ENCODE measurements around the gene DAPK2. TPM values are rescaled to one million over a fixed set of nuclear protein-coding genes. Genes with fewer than 3 reads are reported as not detected.

DAPK2 gene
- total and polyA plus RNA-seq, 9 donors, result 0.77 to 6.2 (median 2.0) TPM

DNA sequence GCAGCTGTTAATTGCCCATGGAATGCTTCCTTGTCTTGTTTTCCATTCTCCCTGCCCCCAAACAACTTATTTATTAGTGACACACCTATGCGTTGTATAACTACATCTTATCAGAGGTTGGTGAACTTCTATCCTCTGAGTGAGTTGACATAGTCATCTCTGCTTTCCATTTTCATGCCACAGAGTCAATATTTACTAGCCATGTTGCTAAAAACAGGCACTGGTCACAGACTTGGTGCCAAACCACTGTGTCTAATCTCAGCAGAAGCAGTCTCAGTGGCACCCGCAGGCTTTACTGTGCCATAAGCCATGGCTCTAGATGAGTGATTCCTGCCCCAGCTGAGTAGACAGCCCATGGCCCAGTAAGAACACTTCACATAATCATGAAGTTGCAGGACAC lies 26.5 kb downstream of the DAPK2 start:
- H3K36me3 ChIP-seq, result no peaks in the 10 kb centered on the region
- no peaks in the 10 kb centered on the region for H3K27me3 ChIP-seq
- no peaks in the 10 kb centered on the region for H3K9me3 ChIP-seq
- H3K4me3 ChIP-seq, result no peak overlapping the region
- H3K4me1 ChIP-seq (ENCODE audit: insufficient read depth), result no peaks in the 10 kb centered on the region
- intact Hi-C loops (cut with DNase I), result no loop called here
- 75 to 89% (median 83%) methylated on average over 2 of the region's 2 CpGs for WGBS, 3 donors
- no peak for TF ChIP-seq POLR2A (IDR thresholded peaks at IDR 0.05)
- TF ChIP-seq EP300 (IDR thresholded peaks at IDR 0.05), result no peak
- TF ChIP-seq, protein P1, sequence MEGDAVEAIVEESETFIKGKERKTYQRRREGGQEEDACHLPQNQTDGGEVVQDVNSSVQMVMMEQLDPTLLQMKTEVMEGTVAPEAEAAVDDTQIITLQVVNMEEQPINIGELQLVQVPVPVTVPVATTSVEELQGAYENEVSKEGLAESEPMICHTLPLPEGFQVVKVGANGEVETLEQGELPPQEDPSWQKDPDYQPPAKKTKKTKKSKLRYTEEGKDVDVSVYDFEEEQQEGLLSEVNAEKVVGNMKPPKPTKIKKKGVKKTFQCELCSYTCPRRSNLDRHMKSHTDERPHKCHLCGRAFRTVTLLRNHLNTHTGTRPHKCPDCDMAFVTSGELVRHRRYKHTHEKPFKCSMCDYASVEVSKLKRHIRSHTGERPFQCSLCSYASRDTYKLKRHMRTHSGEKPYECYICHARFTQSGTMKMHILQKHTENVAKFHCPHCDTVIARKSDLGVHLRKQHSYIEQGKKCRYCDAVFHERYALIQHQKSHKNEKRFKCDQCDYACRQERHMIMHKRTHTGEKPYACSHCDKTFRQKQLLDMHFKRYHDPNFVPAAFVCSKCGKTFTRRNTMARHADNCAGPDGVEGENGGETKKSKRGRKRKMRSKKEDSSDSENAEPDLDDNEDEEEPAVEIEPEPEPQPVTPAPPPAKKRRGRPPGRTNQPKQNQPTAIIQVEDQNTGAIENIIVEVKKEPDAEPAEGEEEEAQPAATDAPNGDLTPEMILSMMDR (IDR thresholded peaks at IDR 0.05), result no peak
- DNase-seq, result no peak
- H3K27ac ChIP-seq, result no peak overlapping the region

DNA sequence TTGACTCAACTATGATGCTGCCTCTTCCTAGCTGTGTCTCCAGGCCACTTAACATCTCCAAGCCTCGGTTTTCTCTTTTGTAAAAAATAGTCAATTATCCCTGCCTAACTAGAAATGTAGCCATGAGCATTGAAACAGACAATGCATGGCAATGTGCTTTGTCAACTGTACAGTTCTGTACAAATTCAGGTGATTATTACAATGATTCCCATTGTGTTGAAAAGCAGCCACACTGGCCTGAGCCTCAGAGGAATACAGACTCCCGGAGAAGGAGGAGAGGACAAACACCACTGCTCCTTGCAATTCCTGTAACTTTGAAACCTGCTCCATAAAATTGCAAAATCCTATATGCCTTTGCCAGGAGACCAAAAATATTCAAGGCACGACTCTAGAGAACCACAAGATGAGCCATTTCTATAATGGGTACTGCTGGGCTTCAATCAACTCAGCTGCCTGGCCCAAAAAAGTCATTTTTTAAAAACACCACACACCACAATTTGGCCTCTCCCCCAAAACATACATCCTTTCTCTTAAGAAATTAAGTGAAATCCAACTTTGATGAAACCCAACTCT lies 28.6 kb downstream of the DAPK2 start:
- H3K4me3 ChIP-seq, result no peak overlapping the region
- H3K9me3 ChIP-seq, result no peaks in the 10 kb centered on the region
- DNase-seq, result no peak
- 83 to 90% (median 89%) methylated on average over 3 of the region's 3 CpGs for WGBS, 3 donors
- no peaks in the 10 kb centered on the region for H3K27me3 ChIP-seq
- H3K4me1 ChIP-seq (ENCODE audit: insufficient read depth), result no peaks in the 10 kb centered on the region
- H3K36me3 ChIP-seq, result no peaks in the 10 kb centered on the region
- intact Hi-C loops (cut with DNase I), result no loop called here
- no peak overlapping the region for H3K27ac ChIP-seq
- TF ChIP-seq, protein P1 (IDR thresholded peaks at IDR 0.05), result no peak
- no peak for TF ChIP-seq POLR2A (IDR thresholded peaks at IDR 0.05)
- no peak for TF ChIP-seq EP300 (IDR thresholded peaks at IDR 0.05)

DNA sequence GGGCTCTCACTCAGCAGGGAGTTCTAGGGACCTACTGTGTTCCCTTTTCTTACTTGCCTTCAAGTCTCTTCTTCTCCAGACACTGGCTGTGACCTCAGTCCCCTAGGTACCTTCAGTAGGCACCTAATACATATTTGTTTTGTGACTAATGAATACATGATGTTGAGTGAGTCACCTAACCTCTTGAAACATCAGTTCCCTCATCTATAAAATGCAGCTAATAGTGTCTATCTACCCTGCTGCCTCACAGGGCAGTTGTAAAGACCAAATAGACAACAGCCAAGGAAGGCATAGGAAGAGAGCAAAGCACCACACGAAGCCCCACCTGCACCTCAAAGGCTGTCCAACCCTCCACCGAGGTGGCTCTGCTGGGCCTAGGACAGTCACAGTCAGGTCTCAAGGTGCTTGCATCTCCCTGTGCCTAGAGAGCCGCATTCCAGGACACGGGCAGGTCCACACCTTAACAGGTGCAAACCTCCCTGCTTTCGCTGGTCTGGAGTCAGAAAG lies 29.1 kb downstream of the DAPK2 start:
- TF ChIP-seq EP300 (IDR thresholded peaks at IDR 0.05) (no peak), POLR2A (IDR thresholded peaks at IDR 0.05) (no peak)
- TF ChIP-seq, protein P1 (IDR thresholded peaks at IDR 0.05), result no peak
- Histone ChIP-seq H3K4me3 (no peak overlapping the region), H3K27me3 (no peaks in the 10 kb centered on the region), H3K9me3 (no peaks in the 10 kb centered on the region), H3K4me1 (ENCODE audit: insufficient read depth) (no peaks in the 10 kb centered on the region), H3K27ac (no peak overlapping the region), H3K36me3 (no peaks in the 10 kb centered on the region)
- no peak for DNase-seq
- 97 to 98% (median 97%) methylated on average over 5 of the region's 5 CpGs for WGBS, 3 donors
- intact Hi-C loops (cut with DNase I), result no loop called here

DNA sequence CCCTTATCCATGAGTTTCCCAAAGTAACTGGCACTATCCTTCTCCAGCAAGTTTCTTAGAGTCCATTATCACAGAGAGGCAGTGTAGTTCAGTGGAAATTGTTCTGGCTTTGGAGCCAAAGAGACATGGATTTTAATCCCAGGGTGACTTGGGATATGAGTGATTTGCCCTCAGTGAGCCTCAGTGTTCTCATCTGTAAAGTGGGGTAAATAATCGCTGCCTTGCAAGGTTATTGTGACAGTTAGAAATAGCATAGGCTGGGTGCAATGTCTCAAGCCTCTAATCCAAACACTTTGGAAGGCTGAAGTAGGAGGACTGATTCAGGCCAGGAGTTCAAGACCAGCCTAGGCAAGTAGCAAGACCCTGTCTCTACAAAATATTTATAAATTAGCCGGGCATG lies 30.0 kb downstream of the DAPK2 start:
- Histone ChIP-seq H3K36me3 (no peaks in the 10 kb centered on the region), H3K27ac (no peak overlapping the region), H3K9me3 (no peaks in the 10 kb centered on the region), H3K4me1 (ENCODE audit: insufficient read depth) (no peaks in the 10 kb centered on the region), H3K27me3 (no peaks in the 10 kb centered on the region), H3K4me3 (no peak overlapping the region)
- TF ChIP-seq EP300 (IDR thresholded peaks at IDR 0.05) (no peak), POLR2A (IDR thresholded peaks at IDR 0.05) (no peak)
- TF ChIP-seq, protein P1 (IDR thresholded peaks at IDR 0.05), result no peak
- 72 to 88% (median 77%) methylated on average over 2 of the region's 2 CpGs for WGBS, 3 donors
- intact Hi-C loops (cut with DNase I), result no loop called here
- no peak for DNase-seq
